GM18505 (cell line): ENCODE data around the gene OPA1.
A peak's percentile ranks its signal among the peaks of the same experiment; 100 is the strongest.
"Not testable (repeated sequence)": the region's sequence is repeated elsewhere in the genome, so short reads cannot be mapped to it uniquely, and the experiment has no call there.

Source experiments
- ATAC-seq: cut with Tn5 transposase; IDR thresholded peaks from one replicate; pipeline ENCODE4 v1.9.1; 2021; ENCODE audit not compliant: unreplicated experiment
- POLR2A ChIP-seq: IDR thresholded peaks from 4 replicates; pipeline ENCODE4 v1.6.1; 2011; ENCODE audit warnings: borderline replicate concordance; ENCODE audit not compliant: insufficient read depth, insufficient read length; ENCODE audit errors: extremely low read depth

Gene OPA1

GRCh38 chr3:193599393-193599792, 6.4 kb downstream of the OPA1 start:
- ATAC-seq: no peak

GRCh38 chr3:193605876-193606275, 12.9 kb downstream of the OPA1 start:
- no peak for TF ChIP-seq POLR2A
- no peak for ATAC-seq

More at GRCh38 chr3:193599393-193599792, 6.4 kb downstream of the OPA1 start:
- TF ChIP-seq POLR2A: no peak

DNA sequence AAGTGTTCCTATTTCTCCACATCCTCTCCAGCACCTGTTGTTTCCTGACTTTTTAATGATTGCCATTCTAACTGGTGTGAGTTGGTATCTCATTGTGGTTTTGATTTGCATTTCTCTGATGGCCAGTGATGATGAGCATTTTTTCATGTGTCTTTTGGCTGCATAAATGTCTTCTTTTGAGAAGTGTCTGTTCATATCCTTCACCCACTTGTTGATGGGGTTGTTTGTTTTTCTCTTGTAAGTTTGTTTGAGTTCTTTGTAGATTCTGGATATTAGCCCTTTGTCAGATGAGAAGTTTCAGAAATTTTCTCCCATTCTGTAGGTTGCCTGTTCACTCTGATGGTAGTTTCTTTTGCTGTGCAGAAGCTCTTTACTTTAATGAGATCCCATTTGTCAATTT, 13.9 kb downstream of the OPA1 start:
- not testable (repeated sequence) for ATAC-seq

DNA sequence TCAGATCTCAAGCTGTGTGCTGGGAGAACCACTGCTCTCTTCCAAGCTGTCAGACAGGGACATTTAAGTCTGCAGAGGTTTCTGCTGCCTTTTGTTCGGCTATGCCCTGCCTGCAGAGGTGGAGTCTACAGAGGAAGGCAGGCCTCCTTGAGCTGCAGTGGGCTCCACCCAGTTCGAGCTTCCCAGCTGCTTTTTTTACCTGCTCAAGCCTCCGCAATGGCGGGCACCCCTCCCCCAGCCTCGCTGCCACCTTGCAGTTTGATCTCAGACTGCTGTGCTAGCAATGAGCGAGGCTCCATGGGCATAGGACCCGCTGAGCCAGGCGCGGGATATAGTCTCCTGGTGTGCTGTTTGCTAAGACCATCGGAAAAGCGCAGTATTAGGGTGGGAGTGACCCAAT, 17.5 kb downstream of the OPA1 start:
- ATAC-seq: not testable (repeated sequence)

DNA sequence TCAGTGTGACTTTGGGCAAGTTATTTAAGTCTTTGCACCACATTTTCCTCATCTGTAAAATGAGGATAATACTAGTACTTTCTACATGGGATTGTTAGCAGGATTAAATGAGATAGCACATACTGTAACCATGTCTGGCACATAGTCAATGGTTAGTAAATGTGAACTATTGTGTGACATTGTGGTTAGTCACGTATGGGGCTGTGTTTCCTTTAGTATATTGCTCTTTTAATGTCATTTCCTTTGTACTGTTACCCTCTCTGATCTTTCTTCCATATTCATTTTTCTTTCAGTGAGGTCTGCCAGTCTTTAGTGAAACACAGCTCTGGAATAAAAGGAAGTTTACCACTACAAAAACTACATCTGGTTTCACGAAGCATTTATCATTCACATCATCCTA, 21.4 kb downstream of the OPA1 start:
- no peak for ATAC-seq
- TF ChIP-seq POLR2A: no peak

DNA sequence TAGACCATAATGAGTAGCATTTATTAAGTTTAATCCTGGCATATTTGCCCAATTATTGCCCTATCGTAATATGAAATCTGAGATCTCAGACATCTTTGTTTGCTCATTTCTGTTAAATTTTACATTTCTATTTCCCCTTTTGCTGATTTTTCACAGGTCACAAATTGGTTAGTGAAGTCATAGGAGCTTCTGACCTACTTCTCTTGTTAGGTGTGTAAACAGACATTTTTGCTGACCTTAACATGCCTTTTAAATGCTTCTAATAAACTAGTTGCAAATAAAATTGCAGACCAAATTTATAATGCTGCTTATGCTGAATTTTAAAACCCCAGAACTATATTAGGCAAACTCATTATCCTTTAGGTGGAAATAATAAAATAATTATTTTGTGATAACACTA, 24.6 kb downstream of the OPA1 start:
- ATAC-seq: no peak
- TF ChIP-seq POLR2A: no peak

- no peak for TF ChIP-seq POLR2A
- no peak for ATAC-seq
Observed at GRCh38 chr3:193620057-193620456, 27.0 kb downstream of the OPA1 start.

GRCh38 chr3:193620650-193621049, 27.6 kb downstream of the OPA1 start:
- no peak for TF ChIP-seq POLR2A
- peak; percentile 83 for ATAC-seq

DNA sequence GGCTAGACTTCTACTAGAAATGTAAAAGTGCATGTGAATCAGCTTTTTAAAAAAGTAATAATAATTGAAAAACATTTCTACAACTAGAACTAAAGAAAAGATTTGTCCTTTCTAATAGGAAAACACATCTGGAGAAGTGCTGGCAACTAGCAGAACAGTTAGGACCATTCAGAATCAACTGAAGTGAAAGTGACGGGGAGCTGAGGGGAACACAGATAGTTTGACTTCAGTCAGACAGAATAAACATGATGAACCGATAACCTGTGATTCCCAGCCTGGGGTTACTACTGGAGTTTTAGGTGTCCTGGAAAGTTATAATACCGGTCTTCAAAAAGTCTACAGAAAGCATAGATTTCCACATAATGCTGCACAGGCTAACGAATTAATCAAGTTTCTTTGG, 28.1 kb downstream of the OPA1 start:
- ATAC-seq: no peak

GRCh38 chr3:193630005-193630404, 37.0 kb downstream of the OPA1 start:
- no peak for ATAC-seq
- no peak for TF ChIP-seq POLR2A

More for the DNA sequence above, 28.1 kb downstream of the OPA1 start:
- TF ChIP-seq POLR2A: no peak

DNA sequence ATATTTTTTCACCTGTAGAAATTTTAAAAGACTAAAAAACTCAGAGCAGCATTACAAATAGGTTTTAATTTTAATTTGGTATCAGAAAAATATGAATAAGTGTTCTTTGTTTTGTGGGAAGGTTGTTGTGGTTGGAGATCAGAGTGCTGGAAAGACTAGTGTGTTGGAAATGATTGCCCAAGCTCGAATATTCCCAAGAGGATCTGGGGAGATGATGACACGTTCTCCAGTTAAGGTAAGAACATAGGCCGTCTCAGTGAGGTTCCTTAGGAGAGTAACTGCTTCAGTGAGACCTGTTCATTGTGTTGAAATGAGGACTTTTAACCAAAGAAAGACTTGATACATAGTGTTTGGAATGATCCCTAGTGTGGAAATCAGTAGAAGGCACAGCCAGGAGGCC, 44.8 kb downstream of the OPA1 start:
- no peak for TF ChIP-seq POLR2A

GRCh38 chr3:193638833-193639232, 45.8 kb downstream of the OPA1 start:
- no peak for ATAC-seq
- no peak for TF ChIP-seq POLR2A

More for the DNA sequence above, 44.8 kb downstream of the OPA1 start:
- ATAC-seq: no peak

GRCh38 chr3:193640165-193640715, 47.2 kb downstream of the OPA1 start:
- TF ChIP-seq POLR2A: no peak
- ATAC-seq: no peak

DNA sequence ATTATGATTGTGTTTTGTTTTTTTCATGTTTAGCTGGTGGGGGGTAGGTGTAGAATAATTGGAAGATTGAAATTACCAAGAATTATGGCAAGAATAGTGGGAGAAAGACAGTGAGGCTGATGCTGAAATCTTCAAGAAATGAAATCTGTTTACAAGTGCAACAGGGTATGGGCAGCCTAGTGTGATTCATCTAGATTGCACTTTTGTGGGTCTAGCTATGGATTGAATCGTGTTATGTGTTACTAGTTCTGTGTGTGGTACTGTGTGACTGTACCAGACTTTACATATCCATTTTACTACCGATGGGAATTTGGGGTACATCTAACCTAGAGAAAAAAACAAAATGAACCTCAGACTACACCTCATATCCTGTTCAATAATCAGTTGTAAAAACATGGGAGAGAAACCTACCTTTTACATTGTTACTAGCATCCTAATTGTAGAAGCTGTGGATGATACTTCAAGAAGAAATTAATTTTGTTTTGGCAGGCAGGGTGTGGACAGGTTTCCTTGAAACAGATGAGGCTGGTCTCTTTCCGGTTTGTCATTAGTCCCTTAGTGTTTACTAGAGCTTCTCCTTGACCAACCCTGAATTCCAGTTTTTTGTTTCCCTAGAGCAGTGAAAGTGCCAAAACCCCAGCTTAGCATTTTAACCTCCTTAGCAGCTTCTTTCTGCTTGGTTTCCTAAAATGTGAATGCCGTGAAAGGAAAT, 47.9 kb downstream of the OPA1 start:
- ATAC-seq: no peak
- TF ChIP-seq POLR2A: no peak

- ATAC-seq: no peak
Observed at GRCh38 chr3:193641440-193641775, 48.4 kb downstream of the OPA1 start.

More at GRCh38 chr3:193641440-193641775, 48.4 kb downstream of the OPA1 start:
- no peak for TF ChIP-seq POLR2A
